ENCODE results near the gene TCF7L2. TPM values are rescaled to one million over a fixed set of nuclear protein-coding genes. Genes with fewer than 3 reads are reported as not detected.

The TCF7L2 gene
- total RNA-seq, 4 donors from 2014 or later: 12.7 to 59.9 (median 16.1) TPM

- no peak for TF ChIP-seq CTCF (IDR thresholded peaks at IDR 0.05)
- TF ChIP-seq POLR2A (IDR thresholded peaks at IDR 0.05): no peak
- intact Hi-C loops (cut with DNase I; ENCODE audit: low total_unique reads): loop anchor here (10.0 kb wide), 1 partner anchor 236 kb away; no protein-coding TSS in a partner anchor
- Histone ChIP-seq H3K36me3 (no peaks in the 10 kb centered on the region), H3K27me3 (no peaks in the 10 kb centered on the region), H3K4me1 (no peaks in the 10 kb centered on the region), H3K4me3 (no peak overlapping the region), H3K9me3 (no peaks in the 10 kb centered on the region), H3K27ac (no peak overlapping the region)
- no peak for DNase-seq
These were observed 198.9 kb downstream of the TCF7L2 start for GRCh38 chr10:113148901-113149300.

- no peaks in the 10 kb centered on the region for H3K36me3 ChIP-seq
These were observed 199.6 kb downstream of the TCF7L2 start for GRCh38 chr10:113149626-113150025.

GRCh38 chr10:113151190-113151666, 201.2 kb downstream of the TCF7L2 start:
- DNase-seq: no peak
- no peaks in the 10 kb centered on the region for H3K9me3 ChIP-seq
- TF ChIP-seq CTCF (IDR thresholded peaks at IDR 0.05) (no peak), POLR2A (IDR thresholded peaks at IDR 0.05) (no peak)
- H3K27ac ChIP-seq: no peak overlapping the region
- H3K27me3 ChIP-seq: no peaks in the 10 kb centered on the region
- intact Hi-C loops (cut with DNase I; ENCODE audit: low total_unique reads): no loop called here
- H3K4me3 ChIP-seq: no peak overlapping the region
- H3K4me1 ChIP-seq: no peaks in the 10 kb centered on the region
- no peaks in the 10 kb centered on the region for H3K36me3 ChIP-seq

More at GRCh38 chr10:113149626-113150025, 199.6 kb downstream of the TCF7L2 start:
- H3K4me1 ChIP-seq: no peaks in the 10 kb centered on the region
- no peak overlapping the region for H3K27ac ChIP-seq
- intact Hi-C loops (cut with DNase I; ENCODE audit: low total_unique reads): loop anchor here (10.0 kb wide), 1 partner anchor 235 kb away; no protein-coding TSS in a partner anchor
- no peaks in the 10 kb centered on the region for H3K27me3 ChIP-seq
- H3K9me3 ChIP-seq: no peaks in the 10 kb centered on the region
- TF ChIP-seq CTCF (IDR thresholded peaks at IDR 0.05): no peak
- no peak for TF ChIP-seq POLR2A (IDR thresholded peaks at IDR 0.05)
- no peak overlapping the region for H3K4me3 ChIP-seq
- no peak for DNase-seq

- Histone ChIP-seq H3K27ac (no peak overlapping the region), H3K4me1 (no peaks in the 10 kb centered on the region), H3K27me3 (no peaks in the 10 kb centered on the region), H3K4me3 (no peak overlapping the region), H3K36me3 (no peaks in the 10 kb centered on the region), H3K9me3 (no peaks in the 10 kb centered on the region)
- no peak for DNase-seq
- intact Hi-C loops (cut with DNase I; ENCODE audit: low total_unique reads): no loop called here
- TF ChIP-seq POLR2A (IDR thresholded peaks at IDR 0.05) (no peak), CTCF (IDR thresholded peaks at IDR 0.05) (no peak)
These were observed 203.6 kb downstream of the TCF7L2 start for GRCh38 chr10:113153493-113154102.

- Histone ChIP-seq H3K27ac (peak overlapping the region in 1 of 2 donors; percentile 18), H3K36me3 (no peaks in the 10 kb centered on the region), H3K27me3 (no peaks in the 10 kb centered on the region), H3K4me1 (no peaks in the 10 kb centered on the region), H3K9me3 (no peaks in the 10 kb centered on the region), H3K4me3 (no peak overlapping the region)
- no peak for DNase-seq
- TF ChIP-seq CTCF (IDR thresholded peaks at IDR 0.05) (no peak), POLR2A (IDR thresholded peaks at IDR 0.05) (no peak)
- intact Hi-C loops (cut with DNase I; ENCODE audit: low total_unique reads): no loop called here
These were observed 207.4 kb downstream of the TCF7L2 start for GRCh38 chr10:113157441-113157840.
